A673 (cell line): Measurements from ENCODE around the gene ERGIC1. TPM values are rescaled to one million over a fixed set of nuclear protein-coding genes. Genes with fewer than 3 reads are reported as not detected.
A peak's percentile ranks its signal among the peaks of the same experiment; 100 is the strongest.

Experiments
- BruUV-seq: library from RNA; stranded (reverse); fragments of 400-500 nt; replicated peaks from 2 replicates; lab custom pipeline; 2021; lab: Mats Ljungman, UMichigan
- CTCF ChIA-PET: fragments of 300-600 bp; sonication (Branson Sonifier 250); formaldehyde crosslinking; loops from one replicate; lab custom pipeline; 2022; ENCODE audit warnings: antibody characterized with exemption; lab: Charles Lee
- POLR2A ChIA-PET: fragments of 300-600 bp; sonication (Branson Sonifier 250); formaldehyde crosslinking; loops from one replicate; lab custom pipeline; 2022; ENCODE audit warnings: antibody characterized with exemption; ENCODE audit not compliant: low non-redundant PET; lab: Charles Lee
- DNase-seq: peaks from one replicate; pipeline ENCODE4 v3.0.0-alpha.2; 2015; ENCODE audit warnings: low spot score
- H3K27ac ChIP-seq: fragments of 200-600 bp; sonication (generic); 2 replicates; pipeline ENCODE4 v1.5.1; 2016; ENCODE audit warnings: mixed run types, low read depth, mild to moderate bottlenecking, mixed read lengths, antibody characterized with exemption, low read length; ENCODE audit not compliant: poor library complexity, severe bottlenecking
- H3K27me3 ChIP-seq: fragments of 200-600 bp; sonication (generic); replicated peaks from 2 replicates; pipeline ENCODE4 v1.6.1; 2017; ENCODE audit warnings: mixed run types, low read depth, mild to moderate bottlenecking, mixed read lengths, antibody characterized with exemption, low read length; ENCODE audit not compliant: insufficient read depth, poor library complexity
- H3K36me3 ChIP-seq: fragments of 200-600 bp; sonication (generic); 2 replicates; pipeline ENCODE4 v1.6.1; 2016; ENCODE audit warnings: mixed run types, mild to moderate bottlenecking, mixed read lengths, antibody characterized with exemption, low read length; ENCODE audit not compliant: insufficient read depth, poor library complexity, severe bottlenecking
- H3K4me1 ChIP-seq: fragments of 200-600 bp; sonication (generic); 2 replicates; pipeline ENCODE4 v1.6.1; 2017; ENCODE audit warnings: mixed run types, mild to moderate bottlenecking, mixed read lengths, antibody characterized with exemption, low read length; ENCODE audit not compliant: insufficient read depth, poor library complexity, severe bottlenecking
- H3K4me3 ChIP-seq: fragments of 200-600 bp; sonication (generic); 2 replicates; pipeline ENCODE4 v1.5.1; 2016; ENCODE audit warnings: low read depth, mixed run types, mild to moderate bottlenecking, mixed read lengths, low read length; ENCODE audit not compliant: poor library complexity, severe bottlenecking
- H3K9me3 ChIP-seq: fragments of 200-600 bp; sonication (generic); 2 replicates; pipeline ENCODE4 v1.6.1; 2016; ENCODE audit warnings: mixed run types, low read depth, mild to moderate bottlenecking, mixed read lengths, antibody characterized with exemption, low read length; ENCODE audit not compliant: poor library complexity, severe bottlenecking
- CTCF ChIP-seq: fragments of 300-800, 200-600 bp; sonication (generic); conservative IDR thresholded peaks from 2 replicates; pipeline ENCODE4 v1.5.1; 2017; ENCODE audit warnings: low read depth, mild to moderate bottlenecking, antibody characterized with exemption, low read length, moderate library complexity, mixed read lengths
- EZH2 ChIP-seq: fragments of 200-600 bp; sonication (generic); IDR thresholded peaks from 2 replicates; pipeline ENCODE4 v1.6.1; 2017; ENCODE audit warnings: borderline replicate concordance, low read depth, mild to moderate bottlenecking, mixed read lengths, antibody characterized with exemption, low read length; ENCODE audit not compliant: poor library complexity, severe bottlenecking
- intact Hi-C: fragments of 100-400 bp; cut with micrococcal nuclease; formaldehyde crosslinking; loops from one replicate; pipeline ENCODE4 v1.10.0; 2022; ENCODE audit not compliant: unreplicated experiment
- total RNA-seq: library from RNA; stranded (reverse); gene quantifications from 2 replicates; pipeline ENCODE4 v1.2.3, GENCODE V29; 2021

Gene ERGIC1
- total RNA-seq, 1 experiment from 2014 or later = 44.2 TPM

DNA sequence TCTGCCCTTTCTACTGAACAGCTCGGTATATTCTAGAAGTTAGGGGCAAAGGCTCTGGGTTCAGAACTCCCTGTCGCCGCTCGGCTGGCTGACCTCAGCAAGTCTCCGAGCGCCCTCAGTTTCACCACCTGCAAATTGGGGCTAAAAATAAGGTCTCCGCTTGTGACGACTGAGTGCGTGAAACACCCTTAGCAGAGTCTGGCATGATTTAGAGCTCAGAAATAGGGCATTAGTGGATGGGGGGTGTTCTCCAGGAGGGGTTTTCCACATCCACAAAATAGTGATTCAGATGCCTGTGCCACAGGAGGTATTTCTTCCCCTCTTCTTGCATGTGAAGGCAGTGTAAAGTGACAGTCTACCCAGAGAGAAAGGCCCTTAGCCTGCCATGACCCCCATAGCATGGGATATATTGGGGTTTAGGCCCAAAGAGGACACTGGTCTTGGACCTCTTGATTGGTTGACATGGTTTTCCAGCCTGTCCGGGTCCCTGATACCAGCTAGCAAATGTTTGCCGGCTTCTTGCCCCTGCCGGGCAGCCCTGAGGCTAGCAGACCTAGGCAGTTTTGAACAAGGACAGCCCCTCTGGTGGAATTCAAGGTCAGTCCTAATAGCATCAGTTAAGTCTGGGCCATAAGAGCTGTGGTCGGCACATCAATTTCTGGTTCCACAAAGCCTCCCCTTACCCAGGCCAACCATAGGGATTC, 1.4 kb downstream of the ERGIC1 start:
- no peak for DNase-seq
- CTCF ChIA-PET = no interaction called here
- Histone ChIP-seq H3K36me3 (no peaks in the 10 kb centered on the region), H3K27ac (no peak overlapping the region), H3K9me3 (no peaks in the 10 kb centered on the region), H3K4me1 (no peaks in the 10 kb centered on the region), H3K27me3 (no peaks in the 10 kb centered on the region), H3K4me3 (peak overlapping the region; percentile 75)
- intact Hi-C loops = no loop called here
- TF ChIP-seq CTCF (no peak), EZH2 (no peak)
- BruUV-seq = no TSS peak
- POLR2A ChIA-PET = no interaction called here

DNA sequence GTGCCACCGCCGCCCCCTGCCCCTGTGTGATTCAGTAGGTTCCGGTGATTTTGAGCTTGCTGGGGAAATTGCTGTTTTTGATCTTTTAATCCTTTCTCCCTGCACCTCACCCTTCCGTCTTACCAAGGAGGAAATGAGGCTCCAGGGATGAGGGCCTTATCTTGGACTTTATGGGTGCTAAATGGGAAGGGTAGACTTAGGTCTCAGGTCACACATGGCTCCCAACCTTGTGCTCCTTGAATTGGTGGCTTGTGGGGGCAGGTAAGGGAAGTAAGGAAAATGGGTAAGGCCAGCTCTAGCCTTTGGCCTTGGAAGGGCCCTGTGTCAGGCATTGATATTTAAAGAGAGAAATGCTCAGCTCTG, 1.9 kb downstream of the ERGIC1 start:
- CTCF ChIA-PET = no interaction called here
- TF ChIP-seq EZH2 (no peak), CTCF (no peak)
- no peak overlapping the region for H3K4me3 ChIP-seq
- no peaks in the 10 kb centered on the region for H3K9me3 ChIP-seq
- POLR2A ChIA-PET = no interaction called here
- H3K36me3 ChIP-seq = no peaks in the 10 kb centered on the region
- no peak overlapping the region for H3K27ac ChIP-seq
- no peak for DNase-seq
- intact Hi-C loops = no loop called here
- H3K4me1 ChIP-seq = no peaks in the 10 kb centered on the region
- H3K27me3 ChIP-seq = no peaks in the 10 kb centered on the region
- no TSS peak for BruUV-seq

GRCh38 chr5:172837640-172838039, 3.6 kb downstream of the ERGIC1 start:
- Histone ChIP-seq H3K9me3 (no peaks in the 10 kb centered on the region), H3K36me3 (no peaks in the 10 kb centered on the region), H3K4me3 (no peak overlapping the region), H3K27ac (no peak overlapping the region), H3K27me3 (no peaks in the 10 kb centered on the region), H3K4me1 (no peaks in the 10 kb centered on the region)
- intact Hi-C loops = no loop called here
- TF ChIP-seq CTCF (no peak), EZH2 (no peak)
- BruUV-seq = no TSS peak
- no peak for DNase-seq
- POLR2A ChIA-PET = no interaction called here
- CTCF ChIA-PET = no interaction called here
